Breast epithelium (tissue), 3 donors: Measurements from ENCODE around the gene IL10.

ENCODE experiments used
- POLR2A ChIP-seq: fragments of 450-650 bp; IDR thresholded peaks from one replicate; pipeline ENCODE4 v1.6.1; 2016; ENCODE audit warnings: antibody characterized with exemption, mild to moderate bottlenecking, moderate library complexity
- POLR2AphosphoS5 ChIP-seq, 3 donors: sonication (generic); formaldehyde crosslinking; IDR thresholded peaks; one replicate each; pipeline ENCODE4 v1.6.1; 2017; ENCODE audit warnings: antibody characterized with exemption in 3 of 3
- TF ChIP-seq, protein P1 (sequence below), 3 donors: fragments of 450-650 bp; IDR thresholded peaks; one replicate each; pipeline ENCODE4 v1.5.1; 2016 to 2017; ENCODE audit warnings: antibody characterized with exemption in 3 of 3, mild to moderate bottlenecking in 3 of 3, moderate library complexity in 3 of 3

- TF ChIP-seq POLR2AphosphoS5 (IDR thresholded peaks at IDR 0.05) (no peak), POLR2A (no peak)
- TF ChIP-seq, protein P1, sequence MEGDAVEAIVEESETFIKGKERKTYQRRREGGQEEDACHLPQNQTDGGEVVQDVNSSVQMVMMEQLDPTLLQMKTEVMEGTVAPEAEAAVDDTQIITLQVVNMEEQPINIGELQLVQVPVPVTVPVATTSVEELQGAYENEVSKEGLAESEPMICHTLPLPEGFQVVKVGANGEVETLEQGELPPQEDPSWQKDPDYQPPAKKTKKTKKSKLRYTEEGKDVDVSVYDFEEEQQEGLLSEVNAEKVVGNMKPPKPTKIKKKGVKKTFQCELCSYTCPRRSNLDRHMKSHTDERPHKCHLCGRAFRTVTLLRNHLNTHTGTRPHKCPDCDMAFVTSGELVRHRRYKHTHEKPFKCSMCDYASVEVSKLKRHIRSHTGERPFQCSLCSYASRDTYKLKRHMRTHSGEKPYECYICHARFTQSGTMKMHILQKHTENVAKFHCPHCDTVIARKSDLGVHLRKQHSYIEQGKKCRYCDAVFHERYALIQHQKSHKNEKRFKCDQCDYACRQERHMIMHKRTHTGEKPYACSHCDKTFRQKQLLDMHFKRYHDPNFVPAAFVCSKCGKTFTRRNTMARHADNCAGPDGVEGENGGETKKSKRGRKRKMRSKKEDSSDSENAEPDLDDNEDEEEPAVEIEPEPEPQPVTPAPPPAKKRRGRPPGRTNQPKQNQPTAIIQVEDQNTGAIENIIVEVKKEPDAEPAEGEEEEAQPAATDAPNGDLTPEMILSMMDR (IDR thresholded peaks at IDR 0.05): no peak
Observed at GRCh38 chr1:206779638-206780037, 7.3 kb upstream of the IL10 start.
